H9 (cell line): ENCODE data around the gene NECTIN1. TPM values are rescaled to one million over a fixed set of nuclear protein-coding genes. Genes with fewer than 3 reads are reported as not detected.

Source experiments
- DNase-seq: peaks from one replicate; pipeline ENCODE4 v3.0.0-alpha.2; 2017
- H2AFZ ChIP-seq: one replicate; pipeline ENCODE4 v1.6.1; 2013; ENCODE audit warnings: mild to moderate bottlenecking, low read length, control low read depth, moderate library complexity
- H2AK5ac ChIP-seq: 2 replicates; pipeline ENCODE4 v1.6.1; 2013; ENCODE audit warnings: low read length, control low read depth, mixed read lengths; ENCODE audit not compliant: insufficient read length
- H2BK120ac ChIP-seq: one replicate; pipeline ENCODE4 v1.6.1; 2013; ENCODE audit warnings: low read depth, mild to moderate bottlenecking, low read length, control low read depth, inconsistent platforms; ENCODE audit not compliant: poor library complexity, severe bottlenecking
- H2BK12ac ChIP-seq: 2 replicates; pipeline ENCODE4 v1.6.1; 2013; ENCODE audit warnings: low read length, control low read depth, mixed read lengths, low read depth; ENCODE audit not compliant: insufficient read length
- H2BK15ac ChIP-seq: 2 replicates; pipeline ENCODE4 v1.6.1; 2013; ENCODE audit warnings: low read depth, low read length, control low read depth
- H2BK20ac ChIP-seq: one replicate; pipeline ENCODE4 v1.6.1; 2013; ENCODE audit warnings: low read depth, mild to moderate bottlenecking, low read length, control low read depth, inconsistent platforms; ENCODE audit not compliant: poor library complexity, severe bottlenecking
- H2BK5ac ChIP-seq: 2 replicates; pipeline ENCODE4 v1.6.1; 2013; ENCODE audit warnings: low read length, control low read depth, mixed read lengths; ENCODE audit not compliant: insufficient read length
- H3K14ac ChIP-seq: 2 replicates; pipeline ENCODE4 v1.6.1; 2013; ENCODE audit warnings: low read length, control low read depth; ENCODE audit not compliant: insufficient read depth
- H3K18ac ChIP-seq: 2 replicates; pipeline ENCODE4 v1.6.1; 2013; ENCODE audit warnings: low read depth, mild to moderate bottlenecking, mixed read lengths, low read length, control low read depth; ENCODE audit not compliant: insufficient read length
- H3K23ac ChIP-seq: 2 replicates; pipeline ENCODE4 v1.6.1; 2013; ENCODE audit warnings: low read length, control low read depth, mixed read lengths, low read depth; ENCODE audit not compliant: insufficient read length
- H3K23me2 ChIP-seq: 2 replicates; pipeline ENCODE4 v1.6.1; 2013; ENCODE audit warnings: low read depth, mild to moderate bottlenecking, mixed read lengths, low read length, control low read depth; ENCODE audit not compliant: insufficient read length, poor library complexity, severe bottlenecking
- H3K27ac ChIP-seq: 2 replicates; pipeline ENCODE4 v1.5.1; 2013; ENCODE audit warnings: low read length, control low read depth, mixed read lengths, low read depth; ENCODE audit not compliant: insufficient read length
- H3K27me3 ChIP-seq: 2 replicates; pipeline ENCODE4 v1.6.1; 2013; ENCODE audit warnings: low read length, control low read depth, inconsistent platforms; ENCODE audit not compliant: insufficient read depth
- H3K4ac ChIP-seq: 2 replicates; pipeline ENCODE4 v1.6.1; 2013; ENCODE audit warnings: low read depth, mild to moderate bottlenecking, control low read depth, inconsistent platforms, low read length, moderate library complexity
- H3K4me1 ChIP-seq: 2 replicates; pipeline ENCODE4 v1.6.1; 2013; ENCODE audit warnings: low read length, control low read depth, inconsistent platforms; ENCODE audit not compliant: insufficient read depth
- H3K4me2 ChIP-seq: 2 replicates; pipeline ENCODE4 v1.6.1; 2013; ENCODE audit warnings: low read length, control low read depth, mixed read lengths; ENCODE audit not compliant: insufficient read length, insufficient read depth
- H3K56ac ChIP-seq: 2 replicates; pipeline ENCODE4 v1.6.1; 2013; ENCODE audit warnings: low read depth, mild to moderate bottlenecking, mixed read lengths, low read length, control low read depth; ENCODE audit not compliant: insufficient read length
- H3K79me1 ChIP-seq: 2 replicates; pipeline ENCODE4 v1.6.1; 2013; ENCODE audit warnings: low read depth, mild to moderate bottlenecking, moderate library complexity, low read length, control low read depth, inconsistent platforms; ENCODE audit not compliant: insufficient read depth, poor library complexity, severe bottlenecking
- H3K79me2 ChIP-seq: 2 replicates; pipeline ENCODE4 v1.6.1; 2013; ENCODE audit warnings: low read length, control low read depth, inconsistent platforms; ENCODE audit not compliant: insufficient read depth
- H3K9ac ChIP-seq: 2 replicates; pipeline ENCODE4 v1.6.1; 2013; ENCODE audit warnings: low read length, control low read depth, mixed read lengths; ENCODE audit not compliant: insufficient read length; ENCODE audit errors: extremely low read depth
- H3K9me3 ChIP-seq: one replicate; pipeline ENCODE4 v1.6.1; 2013; ENCODE audit warnings: low read depth, low read length, inconsistent platforms; ENCODE audit not compliant: control insufficient read depth
- H3T11ph ChIP-seq: one replicate; pipeline ENCODE4 v1.6.1; 2013; ENCODE audit warnings: mild to moderate bottlenecking, low read length, control low read depth, inconsistent platforms
- H4K20me1 ChIP-seq: one replicate; pipeline ENCODE4 v1.6.1; 2013; ENCODE audit not compliant: control insufficient read depth, insufficient read length, insufficient read depth
- H4K5ac ChIP-seq: 2 replicates; pipeline ENCODE4 v1.6.1; 2013; ENCODE audit warnings: low read depth, mild to moderate bottlenecking, mixed read lengths, low read length, control low read depth; ENCODE audit not compliant: insufficient read length
- H4K8ac ChIP-seq: replicated peaks from 2 replicates; pipeline ENCODE4 v1.6.1; 2013; ENCODE audit warnings: low read length, control low read depth, mixed read lengths, low read depth; ENCODE audit not compliant: insufficient read length
- H4K91ac ChIP-seq: 2 replicates; pipeline ENCODE4 v1.6.1; 2013; ENCODE audit warnings: low read depth, mild to moderate bottlenecking, moderate library complexity, mixed read lengths, low read length, control low read depth; ENCODE audit not compliant: insufficient read length
- H3K27ac Mint-ChIP-seq, 3 experiments: 2 replicates in 2 of 3; 3 replicates in 1 of 3; pipeline ENCODE4 v1.8.0; 2020 to 2021; ENCODE audit warnings: mixed read lengths in 3 of 3, mild to moderate bottlenecking in 1 of 3, moderate library complexity in 1 of 3
- H3K27me3 Mint-ChIP-seq: 2 replicates; pipeline ENCODE4 v1.8.0; 2021; ENCODE audit warnings: low read depth, mild to moderate bottlenecking, moderate library complexity, mixed read lengths
- H3K36me3 Mint-ChIP-seq, 3 experiments: 2 replicates in 2 of 3; 3 replicates in 1 of 3; pipeline ENCODE4 v1.8.0; 2020 to 2021; ENCODE audit warnings: low read depth in 3 of 3, mixed read lengths in 3 of 3; ENCODE audit not compliant: insufficient read depth in 1 of 3
- H3K4me1 Mint-ChIP-seq, 2 experiments: 2 replicates each; pipeline ENCODE4 v1.8.0; 2020; ENCODE audit warnings: mixed read lengths in 2 of 2
- H3K4me3 Mint-ChIP-seq, 2 experiments: 2 replicates in 1 of 2; 3 replicates in 1 of 2; pipeline ENCODE4 v1.8.0; 2020 to 2021; ENCODE audit warnings: mild to moderate bottlenecking in 2 of 2, mixed read lengths in 2 of 2, moderate library complexity in 1 of 2
- H3K9me3 Mint-ChIP-seq, 2 experiments: 2 replicates in 1 of 2; 3 replicates in 1 of 2; pipeline ENCODE4 v1.8.0; 2020; ENCODE audit warnings: mild to moderate bottlenecking in 2 of 2, mixed read lengths in 2 of 2, moderate library complexity in 1 of 2
- WGBS: extraction: QIAGEN DNeasy Blood & Tissue Kit; methylation state at CpG from one replicate; pipeline ENCODE4 v1.1.7; 2013; ENCODE audit warnings: missing lambda C conversion rate, low lambda C conversion rate, mixed read lengths; ENCODE audit not compliant: insufficient read length; ENCODE audit errors: extremely low coverage; 5-methylcytosine and 5-hydroxymethylcytosine counted together
- total RNA-seq: library from RNA; stranded (reverse); gene quantifications from 2 replicates; pipeline ENCODE4 v1.2.1, GENCODE V29; 2021
- TF ChIP-seq, protein P1 (sequence below): fragments of 200-600 bp; sonication (generic); conservative IDR thresholded peaks from 3 replicates; pipeline ENCODE4 v1.8.0; 2021; ENCODE audit warnings: antibody characterized with exemption, mild to moderate bottlenecking

NECTIN1 gene
- total RNA-seq, 1 experiment from 2014 or later = 113 TPM

DNA sequence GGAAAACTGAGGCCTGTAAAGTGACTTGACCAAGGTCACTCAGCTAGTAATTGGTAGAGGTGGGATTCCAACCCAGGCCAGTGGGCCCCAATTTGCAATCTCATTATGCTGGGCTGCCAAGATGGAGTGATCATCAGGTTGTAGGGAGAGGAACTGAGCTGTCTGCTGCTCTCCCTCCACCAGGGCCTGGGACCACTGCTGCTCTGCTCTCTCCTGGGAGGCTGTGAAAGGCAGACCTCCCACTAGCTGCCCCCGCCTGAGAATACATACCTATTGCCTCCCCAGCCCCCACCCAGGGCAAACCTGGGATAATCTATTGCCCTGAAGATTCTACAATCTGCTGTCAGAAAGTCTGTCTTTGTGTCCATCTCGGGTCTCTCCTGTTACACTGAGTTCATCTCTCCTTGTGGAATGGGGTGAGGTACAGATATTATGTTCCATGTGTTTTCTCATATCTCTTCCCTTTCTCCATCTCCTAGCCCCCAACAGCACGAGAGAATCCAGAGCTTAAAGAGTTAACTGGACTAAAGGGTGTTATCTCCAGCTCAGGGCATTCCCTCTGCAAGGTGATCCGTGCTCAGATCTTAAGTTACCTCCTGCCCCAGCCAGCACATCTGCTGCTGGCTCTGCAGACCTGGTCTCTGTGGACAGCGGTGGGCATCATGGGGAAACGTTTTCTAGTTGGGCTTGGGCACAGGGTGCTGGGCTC is 5.6 kb downstream of the NECTIN1 start:
- DNase-seq = no peak
- Histone ChIP-seq H3K56ac (no peak overlapping the region), H4K8ac (no peak overlapping the region), H3K9me3 (no peaks in the 10 kb centered on the region), H4K20me1 (no peaks in the 10 kb centered on the region), H2BK20ac (no peak overlapping the region), H2BK15ac (no peak overlapping the region), H3K14ac (no peak overlapping the region), H2AK5ac (no peak overlapping the region), H3K18ac (no peak overlapping the region), H3K79me1 (peaks cover 12% of the 10 kb centered on the region), H4K91ac (no peak overlapping the region), H3K9ac (no peak overlapping the region), H3K27ac (no peak overlapping the region), H3K4ac (no peak overlapping the region), H2BK120ac (no peak overlapping the region), H3K4me2 (no peak overlapping the region), H2AFZ (no peak overlapping the region), H2BK5ac (no peak overlapping the region), H3K27me3 (no peaks in the 10 kb centered on the region), H4K5ac (no peak overlapping the region), H3K79me2 (peaks cover 63% of the 10 kb centered on the region; the same call in 1 of the 2 replicates), H3T11ph (no peak overlapping the region), H3K4me1 (peaks cover 22% of the 10 kb centered on the region; the same call in 1 of the 2 replicates), H3K23ac (no peak overlapping the region), H2BK12ac (no peak overlapping the region), H3K23me2 (peaks cover 6% of the 10 kb centered on the region)
- no CpG with 5 or more reads among the region's 6 CpGs for WGBS
- Mint-ChIP-seq H3K4me3 (peak overlapping the region; percentile 9 to 31; a peak in 3 of 5 replicates), H3K4me1 (peaks cover 62% of the 10 kb centered on the region in 2 experiments), H3K36me3 (peaks cover 7 to 39% (median 29%) of the 10 kb centered on the region in 3 experiments; a peak in 6 of 7 replicates), H3K9me3 (no peaks in the 10 kb centered on the region), H3K27ac (peak overlapping the region in 1 of 3 experiments; percentile 68; a peak in 1 of 7 replicates), H3K27me3 (peaks cover 2% of the 10 kb centered on the region; the same call in 1 of the 2 replicates)
- TF ChIP-seq, protein P1, sequence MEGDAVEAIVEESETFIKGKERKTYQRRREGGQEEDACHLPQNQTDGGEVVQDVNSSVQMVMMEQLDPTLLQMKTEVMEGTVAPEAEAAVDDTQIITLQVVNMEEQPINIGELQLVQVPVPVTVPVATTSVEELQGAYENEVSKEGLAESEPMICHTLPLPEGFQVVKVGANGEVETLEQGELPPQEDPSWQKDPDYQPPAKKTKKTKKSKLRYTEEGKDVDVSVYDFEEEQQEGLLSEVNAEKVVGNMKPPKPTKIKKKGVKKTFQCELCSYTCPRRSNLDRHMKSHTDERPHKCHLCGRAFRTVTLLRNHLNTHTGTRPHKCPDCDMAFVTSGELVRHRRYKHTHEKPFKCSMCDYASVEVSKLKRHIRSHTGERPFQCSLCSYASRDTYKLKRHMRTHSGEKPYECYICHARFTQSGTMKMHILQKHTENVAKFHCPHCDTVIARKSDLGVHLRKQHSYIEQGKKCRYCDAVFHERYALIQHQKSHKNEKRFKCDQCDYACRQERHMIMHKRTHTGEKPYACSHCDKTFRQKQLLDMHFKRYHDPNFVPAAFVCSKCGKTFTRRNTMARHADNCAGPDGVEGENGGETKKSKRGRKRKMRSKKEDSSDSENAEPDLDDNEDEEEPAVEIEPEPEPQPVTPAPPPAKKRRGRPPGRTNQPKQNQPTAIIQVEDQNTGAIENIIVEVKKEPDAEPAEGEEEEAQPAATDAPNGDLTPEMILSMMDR = no peak
